H9 (cell line): ENCODE results near the gene IFFO2. TPM values are rescaled to one million over a fixed set of nuclear protein-coding genes. Genes with fewer than 3 reads are reported as not detected.

Experiments used
- DNase-seq: peaks from one replicate; pipeline ENCODE4 v3.0.0-alpha.2; 2017
- H2AFZ ChIP-seq: one replicate; pipeline ENCODE4 v1.6.1; 2013; ENCODE audit warnings: mild to moderate bottlenecking, low read length, control low read depth, moderate library complexity
- H2AK5ac ChIP-seq: 2 replicates; pipeline ENCODE4 v1.6.1; 2013; ENCODE audit warnings: low read length, control low read depth, mixed read lengths; ENCODE audit not compliant: insufficient read length
- H2BK120ac ChIP-seq: one replicate; pipeline ENCODE4 v1.6.1; 2013; ENCODE audit warnings: low read depth, mild to moderate bottlenecking, low read length, control low read depth, inconsistent platforms; ENCODE audit not compliant: poor library complexity, severe bottlenecking
- H2BK12ac ChIP-seq: 2 replicates; pipeline ENCODE4 v1.6.1; 2013; ENCODE audit warnings: low read length, control low read depth, mixed read lengths, low read depth; ENCODE audit not compliant: insufficient read length
- H2BK15ac ChIP-seq: 2 replicates; pipeline ENCODE4 v1.6.1; 2013; ENCODE audit warnings: low read depth, low read length, control low read depth
- H2BK20ac ChIP-seq: one replicate; pipeline ENCODE4 v1.6.1; 2013; ENCODE audit warnings: low read depth, mild to moderate bottlenecking, low read length, control low read depth, inconsistent platforms; ENCODE audit not compliant: poor library complexity, severe bottlenecking
- H2BK5ac ChIP-seq: 2 replicates; pipeline ENCODE4 v1.6.1; 2013; ENCODE audit warnings: low read length, control low read depth, mixed read lengths; ENCODE audit not compliant: insufficient read length
- H3K14ac ChIP-seq: 2 replicates; pipeline ENCODE4 v1.6.1; 2013; ENCODE audit warnings: low read length, control low read depth; ENCODE audit not compliant: insufficient read depth
- H3K18ac ChIP-seq: 2 replicates; pipeline ENCODE4 v1.6.1; 2013; ENCODE audit warnings: low read depth, mild to moderate bottlenecking, mixed read lengths, low read length, control low read depth; ENCODE audit not compliant: insufficient read length
- H3K23ac ChIP-seq: 2 replicates; pipeline ENCODE4 v1.6.1; 2013; ENCODE audit warnings: low read length, control low read depth, mixed read lengths, low read depth; ENCODE audit not compliant: insufficient read length
- H3K23me2 ChIP-seq: 2 replicates; pipeline ENCODE4 v1.6.1; 2013; ENCODE audit warnings: low read depth, mild to moderate bottlenecking, mixed read lengths, low read length, control low read depth; ENCODE audit not compliant: insufficient read length, poor library complexity, severe bottlenecking
- H3K27ac ChIP-seq: 2 replicates; pipeline ENCODE4 v1.5.1; 2013; ENCODE audit warnings: low read length, control low read depth, mixed read lengths, low read depth; ENCODE audit not compliant: insufficient read length
- H3K27me3 ChIP-seq: 2 replicates; pipeline ENCODE4 v1.6.1; 2013; ENCODE audit warnings: low read length, control low read depth, inconsistent platforms; ENCODE audit not compliant: insufficient read depth
- H3K4ac ChIP-seq: 2 replicates; pipeline ENCODE4 v1.6.1; 2013; ENCODE audit warnings: low read depth, mild to moderate bottlenecking, control low read depth, inconsistent platforms, low read length, moderate library complexity
- H3K4me1 ChIP-seq: 2 replicates; pipeline ENCODE4 v1.6.1; 2013; ENCODE audit warnings: low read length, control low read depth, inconsistent platforms; ENCODE audit not compliant: insufficient read depth
- H3K4me2 ChIP-seq: 2 replicates; pipeline ENCODE4 v1.6.1; 2013; ENCODE audit warnings: low read length, control low read depth, mixed read lengths; ENCODE audit not compliant: insufficient read length, insufficient read depth
- H3K56ac ChIP-seq: 2 replicates; pipeline ENCODE4 v1.6.1; 2013; ENCODE audit warnings: low read depth, mild to moderate bottlenecking, mixed read lengths, low read length, control low read depth; ENCODE audit not compliant: insufficient read length
- H3K79me1 ChIP-seq: 2 replicates; pipeline ENCODE4 v1.6.1; 2013; ENCODE audit warnings: low read depth, mild to moderate bottlenecking, moderate library complexity, low read length, control low read depth, inconsistent platforms; ENCODE audit not compliant: insufficient read depth, poor library complexity, severe bottlenecking
- H3K79me2 ChIP-seq: 2 replicates; pipeline ENCODE4 v1.6.1; 2013; ENCODE audit warnings: low read length, control low read depth, inconsistent platforms; ENCODE audit not compliant: insufficient read depth
- H3K9ac ChIP-seq: 2 replicates; pipeline ENCODE4 v1.6.1; 2013; ENCODE audit warnings: low read length, control low read depth, mixed read lengths; ENCODE audit not compliant: insufficient read length; ENCODE audit errors: extremely low read depth
- H3K9me3 ChIP-seq: one replicate; pipeline ENCODE4 v1.6.1; 2013; ENCODE audit warnings: low read depth, low read length, inconsistent platforms; ENCODE audit not compliant: control insufficient read depth
- H3T11ph ChIP-seq: one replicate; pipeline ENCODE4 v1.6.1; 2013; ENCODE audit warnings: mild to moderate bottlenecking, low read length, control low read depth, inconsistent platforms
- H4K20me1 ChIP-seq: one replicate; pipeline ENCODE4 v1.6.1; 2013; ENCODE audit not compliant: control insufficient read depth, insufficient read length, insufficient read depth
- H4K5ac ChIP-seq: 2 replicates; pipeline ENCODE4 v1.6.1; 2013; ENCODE audit warnings: low read depth, mild to moderate bottlenecking, mixed read lengths, low read length, control low read depth; ENCODE audit not compliant: insufficient read length
- H4K8ac ChIP-seq: replicated peaks from 2 replicates; pipeline ENCODE4 v1.6.1; 2013; ENCODE audit warnings: low read length, control low read depth, mixed read lengths, low read depth; ENCODE audit not compliant: insufficient read length
- H4K91ac ChIP-seq: 2 replicates; pipeline ENCODE4 v1.6.1; 2013; ENCODE audit warnings: low read depth, mild to moderate bottlenecking, moderate library complexity, mixed read lengths, low read length, control low read depth; ENCODE audit not compliant: insufficient read length
- H3K27ac Mint-ChIP-seq, 3 experiments: 2 replicates in 2 of 3; 3 replicates in 1 of 3; pipeline ENCODE4 v1.8.0; 2020 to 2021; ENCODE audit warnings: mixed read lengths in 3 of 3, mild to moderate bottlenecking in 1 of 3, moderate library complexity in 1 of 3
- H3K27me3 Mint-ChIP-seq: 2 replicates; pipeline ENCODE4 v1.8.0; 2021; ENCODE audit warnings: low read depth, mild to moderate bottlenecking, moderate library complexity, mixed read lengths
- H3K36me3 Mint-ChIP-seq, 3 experiments: 2 replicates in 2 of 3; 3 replicates in 1 of 3; pipeline ENCODE4 v1.8.0; 2020 to 2021; ENCODE audit warnings: low read depth in 3 of 3, mixed read lengths in 3 of 3; ENCODE audit not compliant: insufficient read depth in 1 of 3
- H3K4me1 Mint-ChIP-seq, 2 experiments: 2 replicates each; pipeline ENCODE4 v1.8.0; 2020; ENCODE audit warnings: mixed read lengths in 2 of 2
- H3K4me3 Mint-ChIP-seq, 2 experiments: 2 replicates in 1 of 2; 3 replicates in 1 of 2; pipeline ENCODE4 v1.8.0; 2020 to 2021; ENCODE audit warnings: mild to moderate bottlenecking in 2 of 2, mixed read lengths in 2 of 2, moderate library complexity in 1 of 2
- H3K9me3 Mint-ChIP-seq, 2 experiments: 2 replicates in 1 of 2; 3 replicates in 1 of 2; pipeline ENCODE4 v1.8.0; 2020; ENCODE audit warnings: mild to moderate bottlenecking in 2 of 2, mixed read lengths in 2 of 2, moderate library complexity in 1 of 2
- CTCF ChIP-seq: fragments of 200-600 bp; sonication (generic); conservative IDR thresholded peaks from 3 replicates; pipeline ENCODE4 v1.8.0; 2021; ENCODE audit warnings: antibody characterized with exemption, mild to moderate bottlenecking
- WGBS: extraction: QIAGEN DNeasy Blood & Tissue Kit; methylation state at CpG from one replicate; pipeline ENCODE4 v1.1.7; 2013; ENCODE audit warnings: missing lambda C conversion rate, low lambda C conversion rate, mixed read lengths; ENCODE audit not compliant: insufficient read length; ENCODE audit errors: extremely low coverage; 5-methylcytosine and 5-hydroxymethylcytosine counted together
- total RNA-seq: library from RNA; stranded (reverse); gene quantifications from 2 replicates; pipeline ENCODE4 v1.2.1, GENCODE V29; 2021

IFFO2 gene
- total RNA-seq, 1 experiment from 2014 or later = 3.6 TPM

- Histone ChIP-seq H4K91ac (no peak overlapping the region), H3K79me1 (no peaks in the 10 kb centered on the region), H4K20me1 (no peaks in the 10 kb centered on the region), H3K4me2 (no peak overlapping the region), H3K23me2 (no peaks in the 10 kb centered on the region), H2BK20ac (no peak overlapping the region), H3K9me3 (no peaks in the 10 kb centered on the region), H3K27ac (no peak overlapping the region), H2BK15ac (no peak overlapping the region), H3K27me3 (no peaks in the 10 kb centered on the region), H4K8ac (no peak overlapping the region), H3K4me1 (no peaks in the 10 kb centered on the region), H3K9ac (no peak overlapping the region), H2AK5ac (no peak overlapping the region), H2BK120ac (no peak overlapping the region), H3K56ac (no peak overlapping the region), H2AFZ (no peak overlapping the region), H3K18ac (no peak overlapping the region), H2BK12ac (no peak overlapping the region), H2BK5ac (no peak overlapping the region), H4K5ac (no peak overlapping the region), H3K23ac (no peak overlapping the region), H3K14ac (peak overlapping the region; percentile 5; the same call in 1 of the 2 replicates), H3K4ac (no peak overlapping the region), H3T11ph (no peak overlapping the region), H3K79me2 (no peaks in the 10 kb centered on the region)
- Mint-ChIP-seq H3K4me1 (peaks cover under 1 to 4% of the 10 kb centered on the region in 2 experiments; a peak in 2 of 4 replicates), H3K27ac (no peak overlapping the region; a peak in 1 of 7 replicates), H3K9me3 (no peaks in the 10 kb centered on the region), H3K4me3 (no peak overlapping the region), H3K27me3 (peaks cover 21% of the 10 kb centered on the region), H3K36me3 (no peaks in the 10 kb centered on the region)
- DNase-seq = no peak
- no peak for TF ChIP-seq CTCF
- WGBS = no CpG with 5 or more reads among the region's 9 CpGs
Measured at GRCh38 chr1:18865176-18865575, 91.3 kb downstream of the IFFO2 start.
